Suprapubic skin (tissue), 4 donors: ENCODE results near the gene NFX1. TPM values are rescaled to one million over a fixed set of nuclear protein-coding genes. Genes with fewer than 3 reads are reported as not detected.

Source experiments
- DNase-seq, 2 donors: peaks; one replicate each; pipeline ENCODE4 v3.0.0-alpha.2; 2019; ENCODE audit warnings: low spot score in 2 of 2
- H3K27ac ChIP-seq: fragments of 200-600 bp; sonication (generic); one replicate; pipeline ENCODE4 v1.5.1; 2019
- H3K27me3 ChIP-seq: fragments of 200-600 bp; sonication (generic); one replicate; pipeline ENCODE4 v1.5.1; 2019
- H3K36me3 ChIP-seq: fragments of 200-600 bp; sonication (generic); one replicate; pipeline ENCODE4 v1.5.1; 2019
- H3K4me1 ChIP-seq: fragments of 200-600 bp; sonication (generic); one replicate; pipeline ENCODE4 v1.5.1; 2019
- H3K4me3 ChIP-seq: fragments of 200-600 bp; sonication (generic); one replicate; pipeline ENCODE4 v1.5.1; 2019; ENCODE audit warnings: mild to moderate bottlenecking
- H3K9me3 ChIP-seq: fragments of 200-600 bp; sonication (generic); one replicate; pipeline ENCODE4 v1.5.1; 2019
- CTCF ChIP-seq, 2 donors: fragments of 200-600 bp in 1 of 2; fragments of 450-650 bp in 1 of 2; sonication (generic) in 1 of 2; IDR thresholded peaks; one replicate each; pipeline ENCODE4 v1.5.1; 2016 to 2019; ENCODE audit warnings: antibody characterized with exemption in 2 of 2, mild to moderate bottlenecking in 1 of 2, moderate library complexity in 1 of 2
- EP300 ChIP-seq: sonication (generic); formaldehyde crosslinking; IDR thresholded peaks from one replicate; pipeline ENCODE4 v1.6.1; 2017; ENCODE audit warnings: antibody characterized with exemption
- POLR2A ChIP-seq, 2 donors: fragments of 450-650 bp; IDR thresholded peaks; one replicate each; pipeline ENCODE4 v1.6.1; 2017; ENCODE audit warnings: antibody characterized with exemption in 2 of 2, mild to moderate bottlenecking in 2 of 2, moderate library complexity in 2 of 2
- POLR2AphosphoS5 ChIP-seq, 3 donors: sonication (generic); formaldehyde crosslinking; IDR thresholded peaks; one replicate each; pipeline ENCODE4 v1.6.1; 2017; ENCODE audit warnings: antibody characterized with exemption in 3 of 3
- WGBS: methylation state at CpG from one replicate; pipeline ENCODE4 v1.1.5; 2018; 5-methylcytosine and 5-hydroxymethylcytosine counted together
- total RNA-seq, 4 donors: library from RNA; depleted of rRNA; stranded (reverse); fragments of >200 nt; gene quantifications; one replicate each; pipeline ENCODE4 v1.1.0, GENCODE V29; 2016

Gene NFX1
- total RNA-seq, 4 donors from 2014 or later = 42.0 to 91.4 (median 46.0) TPM

- H3K36me3 ChIP-seq = peaks cover 8% of the 10 kb centered on the region
- H3K4me3 ChIP-seq = no peak overlapping the region
- no peaks in the 10 kb centered on the region for H3K27me3 ChIP-seq
- 97% methylated on average over 7 of the region's 9 CpGs for WGBS
- H3K4me1 ChIP-seq = peaks cover 6% of the 10 kb centered on the region
- TF ChIP-seq CTCF (IDR thresholded peaks at IDR 0.05) = no peak
- no peak overlapping the region for H3K27ac ChIP-seq
- DNase-seq = peak in 1 of 2 donors; percentile 58
- H3K9me3 ChIP-seq = no peaks in the 10 kb centered on the region
These were observed 44.0 kb upstream of the NFX1 start for GRCh38 chr9:33246269-33246860.

GRCh38 chr9:33248606-33249005 is 41.7 kb upstream of the NFX1 start:
- WGBS = 100% methylated on average over 3 of the region's 3 CpGs
- H3K36me3 ChIP-seq = peaks cover 29% of the 10 kb centered on the region
- DNase-seq = peak in 1 of 2 donors; percentile 54
- TF ChIP-seq POLR2AphosphoS5 (IDR thresholded peaks at IDR 0.05) (no peak), EP300 (no peak), CTCF (IDR thresholded peaks at IDR 0.05) (no peak), POLR2A (IDR thresholded peaks at IDR 0.05) (no peak)
- no peaks in the 10 kb centered on the region for H3K9me3 ChIP-seq
- H3K27ac ChIP-seq = no peak overlapping the region
- no peak overlapping the region for H3K4me3 ChIP-seq
- H3K27me3 ChIP-seq = no peaks in the 10 kb centered on the region
- H3K4me1 ChIP-seq = peaks cover 6% of the 10 kb centered on the region

- 81% methylated on average over 6 of the region's 6 CpGs for WGBS
- H3K27me3 ChIP-seq = no peaks in the 10 kb centered on the region
- peaks cover 34% of the 10 kb centered on the region for H3K36me3 ChIP-seq
- H3K4me1 ChIP-seq = peaks cover 6% of the 10 kb centered on the region
- no peak overlapping the region for H3K27ac ChIP-seq
- no peak for TF ChIP-seq EP300
- no peak for TF ChIP-seq POLR2A (IDR thresholded peaks at IDR 0.05)
- no peak for TF ChIP-seq POLR2AphosphoS5 (IDR thresholded peaks at IDR 0.05)
- no peak for TF ChIP-seq CTCF (IDR thresholded peaks at IDR 0.05)
- peak in 1 of 2 donors; percentile 24 for DNase-seq
- H3K9me3 ChIP-seq = no peaks in the 10 kb centered on the region
- no peak overlapping the region for H3K4me3 ChIP-seq
These were observed 41.1 kb upstream of the NFX1 start for GRCh38 chr9:33249087-33249658.

- H3K4me1 ChIP-seq = peaks cover 6% of the 10 kb centered on the region
- H3K36me3 ChIP-seq = peaks cover 42% of the 10 kb centered on the region
- no peak overlapping the region for H3K4me3 ChIP-seq
- H3K9me3 ChIP-seq = no peaks in the 10 kb centered on the region
- WGBS = 98% methylated on average over 2 of the region's 2 CpGs
- peak in 1 of 2 donors; percentile 20 for DNase-seq
- H3K27ac ChIP-seq = no peak overlapping the region
- TF ChIP-seq CTCF (IDR thresholded peaks at IDR 0.05) = no peak
- no peak for TF ChIP-seq EP300
- TF ChIP-seq POLR2AphosphoS5 (IDR thresholded peaks at IDR 0.05) = no peak
- TF ChIP-seq POLR2A (IDR thresholded peaks at IDR 0.05) = no peak
- no peaks in the 10 kb centered on the region for H3K27me3 ChIP-seq
These were observed 40.3 kb upstream of the NFX1 start for GRCh38 chr9:33249983-33250382.

GRCh38 chr9:33250458-33250995 is 39.8 kb upstream of the NFX1 start:
- H3K4me3 ChIP-seq = no peak overlapping the region
- no peak for TF ChIP-seq POLR2AphosphoS5 (IDR thresholded peaks at IDR 0.05)
- no peak for TF ChIP-seq EP300
- TF ChIP-seq CTCF (IDR thresholded peaks at IDR 0.05) = no peak
- TF ChIP-seq POLR2A (IDR thresholded peaks at IDR 0.05) = no peak
- H3K27ac ChIP-seq = no peak overlapping the region
- DNase-seq = peak in 1 of 2 donors; percentile 43
- peaks cover 48% of the 10 kb centered on the region for H3K36me3 ChIP-seq
- H3K4me1 ChIP-seq = peaks cover 6% of the 10 kb centered on the region
- no peaks in the 10 kb centered on the region for H3K27me3 ChIP-seq
- WGBS = 26% methylated on average over 1 of the region's 1 CpG
- H3K9me3 ChIP-seq = no peaks in the 10 kb centered on the region
